Large intestine (tissue), 3 donors: ENCODE results near the gene SHF. TPM values are rescaled to one million over a fixed set of nuclear protein-coding genes. Genes with fewer than 3 reads are reported as not detected.

ENCODE experiments used
- DNase-seq, 2 donors: peaks; one replicate each; pipeline versions ENCODE4 v3.0.0 to v3.0.0-alpha.2; 2013
- H3K27ac ChIP-seq: one replicate; pipeline ENCODE4 v1.5.1; 2013; ENCODE audit warnings: low read length
- H3K27me3 ChIP-seq: 2 replicates; pipeline ENCODE4 v1.6.1; 2013; ENCODE audit warnings: low read length; ENCODE audit not compliant: control insufficient read depth, insufficient read depth
- H3K36me3 ChIP-seq: 2 replicates; pipeline ENCODE4 v1.6.1; 2013; ENCODE audit warnings: low read length; ENCODE audit not compliant: control insufficient read depth, insufficient read depth
- H3K4me1 ChIP-seq: one replicate; pipeline ENCODE4 v1.6.1; 2013; ENCODE audit warnings: low read length; ENCODE audit not compliant: control insufficient read depth, insufficient read depth
- H3K4me3 ChIP-seq: one replicate; pipeline ENCODE4 v1.5.1; 2013; ENCODE audit warnings: low read length
- H3K9me3 ChIP-seq: one replicate; pipeline ENCODE4 v1.6.1; 2013; ENCODE audit warnings: mild to moderate bottlenecking, low read depth, low read length, moderate library complexity; ENCODE audit not compliant: control insufficient read depth
- WGBS: methylation state at CpG from one replicate; pipeline ENCODE4 v1.1.5; 2013; ENCODE audit warnings: low lambda C conversion rate; ENCODE audit not compliant: insufficient coverage; 5-methylcytosine and 5-hydroxymethylcytosine counted together
- polyA plus RNA-seq: library from polyadenylated mRNA; unstranded; fragments of 120-200 nt; gene quantifications from one replicate; pipeline ENCODE4 v1.2.1, GENCODE V29; 2013

SHF gene
- polyA plus RNA-seq, 1 donor = 13.4 TPM

DNA sequence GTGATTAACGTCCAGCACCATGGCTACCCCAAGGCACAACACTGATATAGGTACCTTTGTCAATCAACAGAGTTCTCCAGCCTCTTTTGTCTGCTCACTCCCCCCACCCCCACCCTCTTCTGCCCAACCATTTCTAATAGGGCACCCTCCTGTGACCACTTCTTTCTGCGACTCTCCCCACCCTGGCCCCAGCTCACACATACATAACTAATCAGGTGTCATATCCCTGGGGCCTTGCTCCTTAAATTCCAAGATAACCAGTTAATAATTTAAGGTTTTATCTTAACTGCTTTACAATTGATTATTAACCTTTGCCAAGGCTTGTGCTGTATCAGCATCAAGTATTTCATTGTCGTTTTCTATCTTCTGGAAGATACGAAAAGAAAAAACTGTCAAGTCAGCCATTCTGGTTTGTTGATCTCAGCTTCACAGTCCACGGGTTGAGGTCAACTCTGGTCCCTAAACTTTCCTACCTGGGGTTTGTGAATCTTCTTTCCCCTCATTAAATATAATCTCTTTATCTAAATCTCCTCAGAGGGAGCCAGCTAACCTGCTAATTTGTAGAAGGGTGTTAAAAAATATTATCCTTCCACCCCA, 37.0 kb upstream of the SHF start:
- H3K9me3 ChIP-seq = peaks cover 3% of the 10 kb centered on the region
- peak; percentile 80 to 93 for DNase-seq
- no peaks in the 10 kb centered on the region for H3K27me3 ChIP-seq
- 40% methylated on average over 1 of the region's 5 CpGs for WGBS
- peaks cover 35% of the 10 kb centered on the region for H3K4me1 ChIP-seq
- H3K36me3 ChIP-seq = no peaks in the 10 kb centered on the region
- no peak overlapping the region for H3K4me3 ChIP-seq
- H3K27ac ChIP-seq = peak overlapping the region; percentile 82

DNA sequence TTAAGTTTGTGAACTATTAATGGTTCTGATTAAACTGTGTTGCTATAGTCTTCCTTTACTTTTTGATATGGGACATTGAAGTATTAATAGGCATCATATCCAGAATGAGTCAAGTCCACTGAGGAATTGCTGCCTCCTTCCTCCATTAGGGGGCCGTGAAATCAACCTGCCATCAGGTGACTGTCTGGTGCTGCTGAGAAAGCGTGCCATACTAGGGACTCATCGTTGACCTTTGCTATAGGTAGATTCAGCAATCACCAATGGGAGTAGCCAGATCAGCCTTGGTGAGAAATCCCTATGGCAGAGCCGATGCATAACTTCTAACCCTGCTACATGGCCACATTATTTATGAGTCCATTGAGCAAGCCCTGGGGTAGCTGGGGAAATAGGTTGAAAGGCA, 34.2 kb upstream of the SHF start:
- Histone ChIP-seq H3K27ac (peak overlapping the region; percentile 82), H3K36me3 (no peaks in the 10 kb centered on the region), H3K27me3 (no peaks in the 10 kb centered on the region), H3K4me3 (no peak overlapping the region), H3K9me3 (peaks cover 3% of the 10 kb centered on the region), H3K4me1 (peaks cover 35% of the 10 kb centered on the region)
- no CpG with 5 or more reads among the region's 4 CpGs for WGBS
- peak in 1 of 2 donors; percentile 68 for DNase-seq

DNA sequence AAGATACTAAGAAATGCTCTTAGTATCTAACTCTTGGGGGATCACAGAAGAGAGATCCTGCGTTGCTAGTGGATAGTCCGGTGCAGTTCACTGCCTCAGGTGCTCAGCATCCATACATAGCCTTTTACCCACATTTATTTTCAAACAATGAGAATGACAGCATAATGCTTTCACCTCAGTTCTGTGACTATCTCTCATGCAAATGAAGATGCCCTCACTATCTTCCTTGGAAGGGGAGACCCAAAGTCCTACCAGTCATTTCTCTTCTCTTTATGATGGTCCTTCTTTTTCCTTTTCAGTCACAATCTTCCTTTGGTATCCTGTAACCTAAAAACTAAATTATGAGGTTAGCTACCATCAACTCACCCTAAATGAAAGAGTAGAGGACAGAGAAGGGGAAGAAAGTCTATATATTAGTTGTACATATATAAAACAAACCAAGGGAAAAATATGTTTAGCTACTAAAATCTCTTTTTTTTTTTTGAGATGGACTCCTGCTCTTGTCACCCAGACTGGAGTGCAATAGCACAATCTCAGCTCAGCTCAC, 33.4 kb upstream of the SHF start:
- H3K4me3 ChIP-seq = no peak overlapping the region
- 100% methylated on average over 2 of the region's 2 CpGs for WGBS
- H3K9me3 ChIP-seq = peaks cover 3% of the 10 kb centered on the region
- no peaks in the 10 kb centered on the region for H3K36me3 ChIP-seq
- no peak overlapping the region for H3K27ac ChIP-seq
- H3K4me1 ChIP-seq = peaks cover 35% of the 10 kb centered on the region
- no peak for DNase-seq
- no peaks in the 10 kb centered on the region for H3K27me3 ChIP-seq

DNA sequence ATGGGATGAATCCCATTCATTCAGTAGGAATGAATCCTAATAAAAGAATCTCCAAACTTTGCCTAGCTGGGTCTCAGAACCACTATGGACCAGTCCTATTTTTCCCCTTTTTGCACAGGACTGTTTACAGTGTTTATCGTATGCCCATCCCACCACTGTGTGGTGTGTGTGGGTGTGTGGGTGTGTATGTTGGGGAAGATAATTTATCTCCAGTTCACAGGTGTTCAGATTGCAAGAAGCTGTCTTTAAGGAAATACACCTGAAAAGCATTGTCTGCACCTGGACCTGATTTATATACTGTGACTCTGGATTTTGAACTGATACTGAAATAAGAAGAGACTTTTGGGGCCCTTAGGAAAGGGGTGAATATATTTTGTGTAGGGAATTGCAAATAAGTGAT, 24.7 kb upstream of the SHF start:
- Histone ChIP-seq H3K4me1 (peaks cover 2% of the 10 kb centered on the region), H3K4me3 (no peak overlapping the region), H3K36me3 (no peaks in the 10 kb centered on the region), H3K9me3 (peaks cover 11% of the 10 kb centered on the region), H3K27ac (no peak overlapping the region), H3K27me3 (no peaks in the 10 kb centered on the region)
- WGBS = no CpG with 5 or more reads among the region's 1 CpG
- DNase-seq = no peak

DNA sequence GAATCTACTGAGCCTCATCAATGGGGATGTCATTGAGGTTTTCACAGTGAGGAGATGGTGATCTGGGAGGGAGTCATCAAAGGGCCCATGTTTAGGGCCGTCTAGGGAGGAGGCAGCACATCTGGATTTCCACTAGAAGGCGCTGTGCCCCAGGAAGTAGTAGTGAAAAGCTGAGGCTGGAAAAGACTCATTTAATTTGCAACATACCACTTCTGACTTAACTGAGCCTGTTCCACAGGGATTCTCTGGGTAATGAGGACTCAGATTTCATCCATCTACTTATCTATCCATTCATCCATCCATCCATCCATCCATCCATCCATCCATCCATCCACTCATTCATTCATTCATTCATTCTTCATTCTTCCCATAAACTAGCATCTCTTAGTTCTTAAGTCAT, 17.4 kb upstream of the SHF start:
- no peak overlapping the region for H3K27ac ChIP-seq
- no CpG with 5 or more reads among the region's 2 CpGs for WGBS
- DNase-seq = peak; percentile 61 to 71
- H3K9me3 ChIP-seq = no peaks in the 10 kb centered on the region
- no peaks in the 10 kb centered on the region for H3K27me3 ChIP-seq
- no peak overlapping the region for H3K4me3 ChIP-seq
- H3K4me1 ChIP-seq = peaks cover 4% of the 10 kb centered on the region
- H3K36me3 ChIP-seq = no peaks in the 10 kb centered on the region

DNA sequence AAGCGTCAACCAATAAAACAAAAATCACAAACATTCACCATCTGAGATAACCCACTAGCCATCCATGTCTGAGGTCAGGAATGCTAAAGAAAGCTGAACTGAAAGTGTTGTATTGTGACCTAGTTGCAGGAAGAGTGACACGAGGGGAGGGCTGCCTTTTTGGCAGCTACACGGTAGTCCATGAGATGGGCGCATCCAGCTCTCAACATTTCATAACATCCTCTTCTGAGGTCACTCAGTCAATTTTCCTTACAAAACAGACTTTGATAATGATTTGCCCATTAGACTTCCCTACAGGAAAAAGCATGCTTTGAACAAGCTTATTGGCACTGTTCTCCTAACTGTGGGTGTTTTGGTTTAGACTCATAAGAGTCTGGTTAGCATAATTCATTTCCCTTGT, 15.4 kb upstream of the SHF start:
- Histone ChIP-seq H3K4me3 (no peak overlapping the region), H3K9me3 (no peaks in the 10 kb centered on the region), H3K4me1 (peaks cover 9% of the 10 kb centered on the region), H3K27me3 (no peaks in the 10 kb centered on the region), H3K27ac (no peak overlapping the region), H3K36me3 (no peaks in the 10 kb centered on the region)
- no CpG with 5 or more reads among the region's 4 CpGs for WGBS
- DNase-seq = no peak

DNA sequence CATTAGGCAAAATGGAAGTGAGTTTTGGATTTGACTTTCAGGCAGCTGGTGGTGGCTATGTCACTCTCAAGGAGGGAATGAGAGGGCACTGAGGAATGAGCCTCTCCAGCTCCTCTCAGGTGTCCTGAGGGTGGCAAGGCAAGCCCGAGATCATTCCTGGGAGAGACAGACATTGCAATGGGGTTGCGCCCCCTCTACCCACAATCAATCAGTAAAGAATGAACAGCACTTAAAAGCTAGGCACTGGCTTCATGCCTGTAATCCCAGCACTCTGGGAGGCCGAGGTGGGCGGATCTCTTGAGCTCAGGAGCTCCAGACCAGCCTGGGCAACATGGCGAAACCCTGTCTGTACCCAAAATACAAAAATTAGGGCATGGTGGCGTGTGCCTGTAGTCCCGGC, 14.1 kb upstream of the SHF start:
- no peak for DNase-seq
- Histone ChIP-seq H3K4me3 (no peak overlapping the region), H3K27me3 (no peaks in the 10 kb centered on the region), H3K36me3 (no peaks in the 10 kb centered on the region), H3K27ac (no peak overlapping the region), H3K4me1 (peaks cover 9% of the 10 kb centered on the region), H3K9me3 (no peaks in the 10 kb centered on the region)
- WGBS = no CpG with 5 or more reads among the region's 7 CpGs

DNA sequence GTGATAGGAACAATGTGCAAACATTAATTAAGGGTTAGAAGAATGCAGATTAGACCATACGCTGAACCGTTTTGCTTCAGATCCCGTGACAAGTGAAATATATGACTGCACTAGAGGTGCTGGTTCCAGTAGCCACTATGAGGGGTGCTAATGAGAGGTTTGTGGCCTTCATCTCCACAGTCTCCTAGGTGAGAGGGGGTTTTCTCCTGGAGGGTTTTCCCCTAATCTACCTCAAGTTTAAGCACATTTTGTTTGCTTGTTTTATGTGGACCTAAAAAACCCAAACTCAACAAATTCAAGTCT, 13.7 kb upstream of the SHF start:
- peaks cover 9% of the 10 kb centered on the region for H3K4me1 ChIP-seq
- H3K27ac ChIP-seq = peak overlapping the region; percentile 99
- WGBS = no CpG with 5 or more reads among the region's 3 CpGs
- H3K27me3 ChIP-seq = no peaks in the 10 kb centered on the region
- no peaks in the 10 kb centered on the region for H3K9me3 ChIP-seq
- no peak for DNase-seq
- H3K36me3 ChIP-seq = no peaks in the 10 kb centered on the region
- H3K4me3 ChIP-seq = no peak overlapping the region

DNA sequence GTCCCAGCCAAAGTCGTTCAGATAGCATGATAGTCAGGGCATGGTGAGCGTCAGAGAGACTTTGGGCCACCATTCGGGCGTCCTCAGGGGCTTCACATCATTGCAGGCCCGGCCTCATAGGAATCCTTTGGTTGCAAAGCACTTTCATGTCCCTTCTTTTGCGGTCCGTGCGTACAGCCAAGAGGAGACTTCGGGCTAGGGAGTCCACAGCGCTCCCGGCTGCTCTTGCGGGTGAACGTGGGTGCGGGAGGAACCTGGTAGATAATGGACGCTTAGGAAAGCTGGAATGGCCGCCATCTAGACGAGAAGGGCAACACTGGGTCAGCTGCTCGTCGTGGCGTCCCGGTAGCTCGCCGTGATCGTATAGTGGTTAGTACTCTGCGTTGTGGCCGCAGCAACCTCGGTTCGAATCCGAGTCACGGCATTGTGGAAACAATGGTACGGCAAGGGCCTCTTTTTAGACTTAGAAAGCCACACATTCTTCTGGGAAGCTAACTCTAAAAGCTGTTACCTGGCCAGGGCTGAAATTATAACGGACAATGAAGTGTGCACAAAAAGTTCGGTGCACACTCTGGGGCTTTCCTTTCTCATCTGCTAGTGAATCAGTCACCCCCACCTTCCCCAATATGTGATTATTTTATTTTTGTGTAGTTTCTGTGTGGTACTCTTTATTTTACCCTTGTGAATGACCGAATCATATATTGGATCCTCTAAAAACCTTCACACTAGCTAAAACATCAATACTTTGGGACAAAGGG, 13.2 kb upstream of the SHF start:
- Histone ChIP-seq H3K27ac (peak overlapping the region; percentile 99), H3K36me3 (no peaks in the 10 kb centered on the region), H3K27me3 (no peaks in the 10 kb centered on the region), H3K4me1 (peaks cover 9% of the 10 kb centered on the region), H3K4me3 (peak overlapping the region; percentile 93), H3K9me3 (no peaks in the 10 kb centered on the region)
- WGBS = no CpG with 5 or more reads among the region's 34 CpGs
- DNase-seq = peak; percentile 82 to 86

DNA sequence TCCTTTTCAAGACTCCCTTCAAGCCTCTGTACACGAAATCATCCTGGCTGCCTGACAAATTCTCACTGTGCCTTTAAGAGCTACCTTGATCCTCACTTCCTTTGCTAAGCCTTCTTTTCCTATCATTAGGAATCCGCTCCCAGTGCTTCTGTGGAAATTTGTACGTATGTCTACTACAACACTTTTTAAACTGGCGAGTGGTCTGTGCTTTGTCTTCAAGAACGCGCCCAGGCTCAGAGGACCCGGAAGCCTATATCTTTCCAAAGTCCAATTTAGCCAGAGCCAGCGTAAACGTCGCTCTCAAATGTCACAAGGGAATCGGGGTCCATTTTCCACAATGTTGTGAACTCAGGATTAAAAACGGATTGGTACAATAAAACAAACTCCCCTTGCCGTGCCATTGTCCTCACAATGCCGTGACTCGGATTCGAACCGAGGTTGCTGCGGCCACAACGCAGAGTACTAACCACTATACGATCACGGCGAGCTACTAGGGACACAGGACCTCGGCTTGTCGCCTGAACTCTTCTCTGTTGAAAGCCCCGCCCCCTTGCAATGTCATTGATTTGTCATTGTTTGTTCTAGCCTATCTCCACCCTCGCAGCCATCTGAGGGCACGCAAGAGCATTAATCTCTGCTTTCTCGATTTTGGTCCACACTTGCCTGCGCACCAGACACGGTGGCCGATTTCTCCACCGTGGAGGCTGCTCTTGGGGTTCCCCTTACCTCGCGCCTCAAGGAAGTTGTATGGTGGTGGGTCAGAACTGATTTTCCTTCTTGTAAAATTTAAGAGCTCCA, 12.4 kb upstream of the SHF start:
- no peaks in the 10 kb centered on the region for H3K27me3 ChIP-seq
- WGBS = no CpG with 5 or more reads among the region's 34 CpGs
- peak overlapping the region; percentile 99 for H3K27ac ChIP-seq
- DNase-seq = peak; percentile 97 to 98
- no peaks in the 10 kb centered on the region for H3K9me3 ChIP-seq
- peak overlapping the region; percentile 93 for H3K4me3 ChIP-seq
- no peaks in the 10 kb centered on the region for H3K36me3 ChIP-seq
- peaks cover 9% of the 10 kb centered on the region for H3K4me1 ChIP-seq
